Adrenal gland (tissue), 12 donors: ENCODE results near the gene SULT1C3. TPM values are rescaled to one million over a fixed set of nuclear protein-coding genes. Genes with fewer than 3 reads are reported as not detected.

Experiments
- DNase-seq, 7 donors: peaks; one replicate each; pipeline ENCODE4 v3.0.0-alpha.2; 2019 to 2020
- H3K27ac ChIP-seq, 5 donors: fragments of 200-600 bp; sonication (generic) in 4 of 5; 1 replicate in 3 of 5; 2 replicates in 2 of 5; pipeline versions ENCODE4 v1.5.1 to v1.8.0; 2016 to 2020; ENCODE audit warnings: mild to moderate bottlenecking in 1 of 5
- H3K27me3 ChIP-seq: fragments of 200-600 bp; 2 replicates; pipeline ENCODE4 v1.8.0; 2021
- H3K36me3 ChIP-seq, 2 donors: fragments of 200-600 bp; replicated peaks in 1 of 2; 1 replicate in 1 of 2; 2 replicates in 1 of 2; pipeline versions ENCODE4 v1.5.1 to v1.8.0; 2018 to 2022
- H3K4me1 ChIP-seq, 2 donors: fragments of 200-600 bp; replicated peaks in 1 of 2; 1 replicate in 1 of 2; 2 replicates in 1 of 2; pipeline versions ENCODE4 v1.5.1 to v1.8.0; 2018 to 2021
- H3K4me3 ChIP-seq, 4 donors: fragments of 200-600 bp; sonication (generic) in 3 of 4; one replicate each; pipeline ENCODE4 v1.5.1; 2016 to 2018
- H3K9me3 ChIP-seq, 3 donors: fragments of 200-600 bp; sonication (generic) in 1 of 3; replicated peaks in 1 of 3; 1 replicate in 2 of 3; 2 replicates in 1 of 3; pipeline versions ENCODE4 v1.5.1 to v1.8.0; 2016 to 2021
- CTCF ChIP-seq, 6 experiments: fragments of 450-650 bp in 4 of 6; fragments of 200-600 bp in 2 of 6; sonication (generic) in 1 of 6; IDR thresholded peaks; 1 replicate in 5 of 6; 2 replicates in 1 of 6; pipeline versions ENCODE4 v1.5.1 to v1.8.0; 2016 to 2021; ENCODE audit warnings: antibody characterized with exemption in 6 of 6, mild to moderate bottlenecking in 2 of 6, moderate library complexity in 1 of 6
- POLR2A ChIP-seq, 2 donors: fragments of 450-650 bp; IDR thresholded peaks; one replicate each; pipeline ENCODE4 v1.6.1; 2017; ENCODE audit warnings: antibody characterized with exemption in 2 of 2, mild to moderate bottlenecking in 2 of 2, moderate library complexity in 1 of 2
- WGBS, 4 donors: extraction: QIAGEN DNeasy Blood & Tissue Kit in 2 of 4; methylation state at CpG; one replicate each; pipeline versions ENCODE4 v1.1.5 to v1.1.7; 2013 to 2017; 5-methylcytosine and 5-hydroxymethylcytosine counted together
- intact Hi-C, 2 donors: fragments of 100-400 bp; cut with DNase I; formaldehyde crosslinking; loops; one replicate each; pipeline versions ENCODE4 v1.14.1 to v1.15.0; 2022 to 2023
- polyA plus RNA-seq, 3 donors: library from polyadenylated mRNA; stranded (reverse); fragments of 200-250 nt in 2 of 3; fragments of 350-450 nt in 1 of 3; fragmentation: Illumina TruSeq in 1 of 3; extraction: RNeasy Lipid Tissue Mini Kit (QIAGEN cat#74804) in 1 of 3; gene quantifications; one replicate each; pipeline ENCODE4 v1.2.3, GENCODE V29; 2013 to 2014
- total RNA-seq, 9 donors: library from RNA; depleted of rRNA in 4 of 9; stranded (reverse); fragments of >200 nt in 4 of 9; fragments of 120-200 nt in 1 of 9; fragmentation: NEBNext Ultra II Directional in 1 of 9; extraction: Animal tissue kit (Norgen Biotek cat#: 25700) in 1 of 9; gene quantifications; one replicate each; pipeline versions ENCODE4 v1.1.0 to v1.2.4, GENCODE V29; 2013 to 2023
- donor health status: healthy with polysubstance abuse.
- donor health status: Bipolar disorder and iron deficiency.
- donor health status: DM: yes; HTN: yes; CAD: no.
- donor health status: DM: no; HTN: no; CAD: no.
- donor health status: DM: no; HTN: no; CAD: no.
- donor health status: DM: yes; HTN: yes; CAD: no.

The SULT1C3 gene
- total and polyA plus RNA-seq, 12 donors = not detected

- Histone ChIP-seq H3K27ac (no peak within 1 kb of the TSS), H3K36me3 (no peaks in the 10 kb centered on the region), H3K4me1 (no peaks in the 10 kb centered on the region), H3K27me3 (no peaks in the 10 kb centered on the region), H3K9me3 (no peaks in the 10 kb centered on the region), H3K4me3 (no peak within 1 kb of the TSS)
- no peak for DNase-seq
- intact Hi-C loops = no loop called here
- TF ChIP-seq POLR2A (IDR thresholded peaks at IDR 0.05) = no peak
- no peak for TF ChIP-seq CTCF (IDR thresholded peaks at IDR 0.05)
- WGBS, 4 donors = 48 to 52% (median 51%) methylated on average over 6 to 7 of the region's 7 CpGs
Measured at GRCh38 chr2:108288534-108289106, 48.9 kb downstream of the SULT1C3 start, which contains the start of gene SULT1C2. SULT1C2 (plus strand) TSS chr2:108288895; CDS start chr2:108293668, 4,773 bp downstream.

- TF ChIP-seq CTCF (IDR thresholded peaks at IDR 0.05) = no peak
- TF ChIP-seq POLR2A (IDR thresholded peaks at IDR 0.05) = no peak
- no peak for DNase-seq
- H3K4me3 ChIP-seq = no peak overlapping the region
- 64 to 75% (median 69%) methylated on average over 4 of the region's 4 CpGs for WGBS, 4 donors
- intact Hi-C loops = no loop called here
- H3K27ac ChIP-seq = no peak overlapping the region
- H3K27me3 ChIP-seq = no peaks in the 10 kb centered on the region
- H3K4me1 ChIP-seq = no peaks in the 10 kb centered on the region
- no peaks in the 10 kb centered on the region for H3K9me3 ChIP-seq
- H3K36me3 ChIP-seq = no peaks in the 10 kb centered on the region
Measured at GRCh38 chr2:108293850-108294249, 54.1 kb downstream of the SULT1C3 start.

GRCh38 chr2:108297436-108298141, 57.8 kb downstream of the SULT1C3 start:
- DNase-seq = no peak
- Histone ChIP-seq H3K9me3 (no peaks in the 10 kb centered on the region), H3K4me1 (no peaks in the 10 kb centered on the region), H3K27ac (no peak overlapping the region), H3K36me3 (no peaks in the 10 kb centered on the region), H3K4me3 (no peak overlapping the region), H3K27me3 (no peaks in the 10 kb centered on the region)
- intact Hi-C loops = no loop called here
- TF ChIP-seq POLR2A (IDR thresholded peaks at IDR 0.05) (no peak), CTCF (IDR thresholded peaks at IDR 0.05) (no peak)
- WGBS, 4 donors = 74 to 84% (median 78%) methylated on average over 8 to 9 of the region's 9 CpGs

- Histone ChIP-seq H3K4me1 (no peaks in the 10 kb centered on the region), H3K9me3 (no peaks in the 10 kb centered on the region), H3K27me3 (no peaks in the 10 kb centered on the region), H3K4me3 (no peak overlapping the region), H3K36me3 (no peaks in the 10 kb centered on the region), H3K27ac (no peak overlapping the region)
- intact Hi-C loops = no loop called here
- TF ChIP-seq CTCF (IDR thresholded peaks at IDR 0.05) (no peak), POLR2A (IDR thresholded peaks at IDR 0.05) (no peak)
- 79 to 85% (median 83%) methylated on average over 7 of the region's 7 CpGs for WGBS, 4 donors
- DNase-seq = no peak
Measured at GRCh38 chr2:108301558-108301957, 61.8 kb downstream of the SULT1C3 start.
